Heart right ventricle (tissue), 16 donors: Measurements from ENCODE around the gene TRIM52. TPM values are rescaled to one million over a fixed set of nuclear protein-coding genes. Genes with fewer than 3 reads are reported as not detected.

Experiments
- ATAC-seq, 8 donors: fragments of 200-7000 bp; cut with Tn5 transposase; one replicate each; pipeline ENCODE4 v1.9.1; 2020; ENCODE audit warnings: mild to moderate bottlenecking in 8 of 8, moderate library complexity in 8 of 8, moderate number of reproducible peaks in 1 of 8
- DNase-seq, 2 donors: peaks; one replicate each; pipeline ENCODE4 v3.0.0-alpha.2; 2020
- H3K27ac ChIP-seq, 10 donors: fragments of 200-600 bp; sonication (generic) in 2 of 10; one replicate each; pipeline versions ENCODE4 v1.5.0 to v1.8.0; 2020 to 2022; ENCODE audit warnings: mild to moderate bottlenecking in 3 of 10
- H3K27me3 ChIP-seq, 7 donors: fragments of 200-600 bp; one replicate each; pipeline ENCODE4 v1.8.0; 2021 to 2022; ENCODE audit warnings: mild to moderate bottlenecking in 2 of 7
- H3K36me3 ChIP-seq, 9 donors: fragments of 200-600 bp; sonication (generic) in 1 of 9; one replicate each; pipeline versions ENCODE4 v1.5.0 to v1.8.0; 2020 to 2022; ENCODE audit warnings: mild to moderate bottlenecking in 2 of 9
- H3K4me1 ChIP-seq, 9 donors: fragments of 200-600 bp; sonication (generic) in 1 of 9; one replicate each; pipeline versions ENCODE4 v1.5.0 to v1.8.0; 2020 to 2022; ENCODE audit warnings: mild to moderate bottlenecking in 4 of 9
- H3K4me3 ChIP-seq, 10 donors: fragments of 200-600 bp; sonication (generic) in 2 of 10; one replicate each; pipeline versions ENCODE4 v1.5.0 to v1.8.0; 2020 to 2022; ENCODE audit warnings: mild to moderate bottlenecking in 7 of 10, moderate library complexity in 2 of 10
- H3K9me3 ChIP-seq, 11 donors: fragments of 200-600 bp in 10 of 11; sonication (generic) in 2 of 11; one replicate each; pipeline versions ENCODE4 v1.5.0 to v1.8.0; 2013 to 2022; ENCODE audit warnings: mild to moderate bottlenecking in 2 of 11, control low read depth in 1 of 11, moderate library complexity in 1 of 11
- CTCF ChIP-seq, 9 donors: fragments of 200-600 bp; sonication (generic) in 2 of 9; IDR thresholded peaks; one replicate each; pipeline versions ENCODE4 v1.5.0 to v1.8.0; 2021 to 2022; ENCODE audit warnings: antibody characterized with exemption in 9 of 9, mild to moderate bottlenecking in 5 of 9, moderate library complexity in 1 of 9
- WGBS, 2 donors: extraction: QIAGEN DNeasy Blood & Tissue Kit; methylation state at CpG; one replicate each; pipeline ENCODE4 v1.1.7; 2013; ENCODE audit warnings: inconsistent platforms in 1 of 2; 5-methylcytosine and 5-hydroxymethylcytosine counted together
- intact Hi-C, 10 donors: fragments of 100-400 bp; cut with DNase I; formaldehyde crosslinking; loops; one replicate each; pipeline versions ENCODE4 v1.11.1 to v1.14.2; 2022
- polyA plus RNA-seq, 2 donors: library from polyadenylated mRNA; stranded (reverse); fragments of 200-250 nt; gene quantifications; one replicate each; pipeline ENCODE4 v1.2.3, GENCODE V29; 2013
- total RNA-seq, 10 donors: library from RNA; stranded (reverse); fragmentation: NEBNext Ultra II Directional in 3 of 10; extraction: Animal tissue kit (Norgen Biotek cat#: 25700) in 3 of 10; gene quantifications; one replicate each; pipeline versions ENCODE4 v1.2.1 to v1.2.4, GENCODE V29; 2021 to 2023
- donor health status: Arrhythmogenic right ventricular cardiomyopathy.
- donor health status: ischemic (EF 13 %, LVEDD 7.1; RV severe dilation, severe dysfunction).
- donor health status: healthy with polysubstance abuse.
- donor health status: DM: no; HTN: yes; CAD: no.
- donor health status: DM: no; HTN: no; CAD: no.
- donor health status: ischemic (EF 25% LVEDD 6.9; RV normal size, moderate dysfunction).
- donor health status: ischemic (EF 25% LVEDD 5.7; RV mildly dilated, moderate dysfunction).
- donor health status: healthy.
- donor health status: DM: yes; HTN: yes; CAD: no.
- donor health status: Ischemic cardiomyopathy.
- donor health status: ischemic (EF 35%, LVEDD 5.7; RV mildly dilated, moderate dysfunction).
- donor health status: nonischemic (EF 11% LVEDD 7.7; RV severe dilation, severe dysfunction).
- donor health status: DM: yes; HTN: yes; CAD: no.
- donor health status: PGD.
- donor health status: ischemic (EF 29% LVEDD 5.4; RV normal size, mild dysfunction).
- donor health status: nonischemic (EF 23%, LVEDD 6.1; RV moderate dilation, normal function).

The TRIM52 gene
- total and polyA plus RNA-seq, 12 donors, result 4.1 to 27.1 (median 7.5) TPM

- DNase-seq, result no peak
- WGBS, 2 donors, result 82 to 83% methylated on average over 18 of the region's 18 CpGs
- Histone ChIP-seq H3K9me3 (no peaks in the 10 kb centered on the region), H3K27ac (no peak overlapping the region), H3K4me1 (peaks cover 0 to 19% (median 9%) of the 10 kb centered on the region in 9 donors), H3K36me3 (peaks cover 0 to 20% (median 10%) of the 10 kb centered on the region in 9 donors), H3K4me3 (no peak overlapping the region), H3K27me3 (no peaks in the 10 kb centered on the region)
- TF ChIP-seq CTCF (IDR thresholded peaks at IDR 0.05), result no peak
- intact Hi-C loops, result loop anchor here in 2 of 10 donors (10.0 kb wide), 1 partner anchor 80 kb away; no protein-coding TSS in a partner anchor
- ATAC-seq, result no peak
These were observed 4.2 kb upstream of the TRIM52 start for GRCh38 chr5:181265092-181265671.

DNA sequence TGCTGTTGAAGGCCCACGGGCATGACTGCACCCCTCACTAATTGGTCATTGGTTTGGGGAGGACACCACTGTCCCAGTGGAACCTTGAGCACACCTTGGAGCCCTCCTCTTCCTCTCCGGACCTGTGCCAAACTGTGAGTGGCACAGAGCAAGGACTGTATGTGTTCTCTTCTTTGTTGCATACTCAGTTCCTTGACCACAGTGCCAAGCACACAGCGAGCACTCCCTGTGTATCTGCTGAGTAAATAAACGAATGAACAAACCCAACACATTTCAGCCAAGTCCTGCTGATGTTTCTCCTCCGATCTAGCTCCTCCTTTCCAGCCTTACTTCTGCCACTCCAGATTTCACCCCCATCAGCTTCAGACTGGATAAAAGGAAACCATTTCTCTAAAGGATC lies 2.7 kb upstream of the TRIM52 start:
- Histone ChIP-seq H3K36me3 (peaks cover 0 to 20% (median 10%) of the 10 kb centered on the region in 9 donors), H3K27ac (peak overlapping the region in 1 of 10 donors; percentile 100), H3K4me1 (peaks cover 6 to 35% (median 24%) of the 10 kb centered on the region in 9 donors), H3K4me3 (no peak overlapping the region), H3K27me3 (no peaks in the 10 kb centered on the region), H3K9me3 (no peaks in the 10 kb centered on the region)
- intact Hi-C loops, result loop anchor here in 8 of 10 donors (5.0 to 10.0 kb wide), 4 partner anchors 71 to 81 kb away; no protein-coding TSS in a partner anchor
- 67 to 75% methylated on average over 5 of the region's 5 CpGs for WGBS, 2 donors
- ATAC-seq (no peak), DNase-seq (no peak)
- TF ChIP-seq CTCF (IDR thresholded peaks at IDR 0.05), result no peak

- H3K27me3 ChIP-seq, result no peaks in the 10 kb centered on the region
- H3K9me3 ChIP-seq, result no peaks in the 10 kb centered on the region
- TF ChIP-seq CTCF (IDR thresholded peaks at IDR 0.05), result peak in 1 of 9 donors; percentile 9
- H3K27ac ChIP-seq, result peak overlapping the region; percentile 98 to 100 (median 100)
- DNase-seq, result peak; percentile 71 to 77
- intact Hi-C loops, result loop anchor here in 8 of 10 donors (1.0 to 10.0 kb wide), 6 partner anchors 38 to 79 kb away; partner anchors contain the start of gene TRIM41 (in 2 of the 8)
- H3K4me3 ChIP-seq, result peak overlapping the region; percentile 73 to 99 (median 92)
- peaks cover 0 to 39% (median 10%) of the 10 kb centered on the region in 9 donors for H3K36me3 ChIP-seq
- 0 to 1% methylated on average over 59 of the region's 59 CpGs for WGBS, 2 donors
- peaks cover 11 to 56% (median 44%) of the 10 kb centered on the region in 9 donors for H3K4me1 ChIP-seq
- peak; percentile 68 to 80 (median 73) for ATAC-seq
These were observed 542 bp upstream of the TRIM52 start for GRCh38 chr5:181261320-181262049.

DNA sequence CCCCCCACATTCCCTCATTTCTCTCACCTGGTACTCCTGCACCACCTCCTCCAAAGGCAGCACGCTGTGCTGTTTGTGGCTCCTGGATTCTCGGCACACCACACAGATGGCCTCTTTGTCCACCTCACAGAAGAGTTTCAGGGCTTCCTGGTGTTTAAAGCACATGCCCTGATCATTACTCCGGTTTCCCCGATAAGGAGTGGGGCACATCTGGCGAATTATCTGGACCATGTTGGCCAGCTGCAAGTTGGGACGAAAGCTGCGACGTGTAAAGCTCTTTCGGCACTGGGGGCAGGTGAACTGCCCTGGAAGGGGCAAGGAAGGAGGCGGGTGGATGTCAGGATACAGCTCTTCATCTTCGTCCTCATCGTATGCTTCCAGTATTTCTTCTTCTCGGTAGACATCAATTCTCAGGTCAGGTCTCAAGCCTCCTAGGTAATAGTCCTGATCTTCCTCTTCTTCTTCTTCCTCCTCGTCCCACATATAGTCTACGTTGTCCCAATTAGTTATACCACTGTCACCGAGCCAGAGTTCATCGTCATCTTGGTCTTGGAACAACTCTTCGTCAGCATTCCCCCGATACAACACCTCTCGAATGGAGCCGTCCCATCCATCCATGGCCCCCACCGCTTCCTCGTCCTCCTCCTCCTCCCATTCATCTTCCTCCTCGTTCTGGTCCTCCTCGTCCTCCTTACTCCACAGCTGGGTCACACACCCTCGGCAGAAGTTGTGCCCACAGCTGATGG lies 796 bp downstream of the TRIM52 start:
- ATAC-seq, result peak in 2 of 8 donors; percentile 0
- intact Hi-C loops, result loop anchor here in 8 of 10 donors (2.0 to 10.0 kb wide), 5 partner anchors 37 to 78 kb away; partner anchors contain the start of gene TRIM41 (in 1 of the 8)
- Histone ChIP-seq H3K4me1 (peaks cover 11 to 70% (median 56%) of the 10 kb centered on the region in 9 donors), H3K27me3 (no peaks in the 10 kb centered on the region), H3K27ac (peak overlapping the region in 9 of 10 donors; percentile 99 to 100 (median 100)), H3K36me3 (peaks cover 0 to 52% (median 14%) of the 10 kb centered on the region in 9 donors), H3K4me3 (peak overlapping the region; percentile 73 to 99 (median 92)), H3K9me3 (no peaks in the 10 kb centered on the region)
- 1 to 2% methylated on average over 26 of the region's 26 CpGs for WGBS, 2 donors
- DNase-seq, result no peak
- TF ChIP-seq CTCF (IDR thresholded peaks at IDR 0.05), result no peak
